Type B pancreatic cell (in vitro differentiated cells): ENCODE results near the gene FRMD7. TPM values are rescaled to one million over a fixed set of nuclear protein-coding genes. Genes with fewer than 3 reads are reported as not detected.
"Not testable (repeated sequence)": the region's sequence is repeated elsewhere in the genome, so short reads cannot be mapped to it uniquely, and the experiment has no call there.

Experiments used
- DNase-seq: peaks from one replicate; pipeline ENCODE4 v3.0.0; 2021; ENCODE audit warnings: mixed read lengths; ENCODE audit not compliant: unreplicated experiment; ENCODE audit errors: extremely low spot score
- H3K27ac Mint-ChIP-seq: 2 replicates; pipeline ENCODE4 v1.8.0; 2021; ENCODE audit warnings: mild to moderate bottlenecking, mixed read lengths
- H3K27me3 Mint-ChIP-seq: 2 replicates; pipeline ENCODE4 v1.8.0; 2021; ENCODE audit warnings: mixed read lengths
- H3K36me3 Mint-ChIP-seq: 2 replicates; pipeline ENCODE4 v1.8.0; 2021; ENCODE audit warnings: mixed read lengths
- H3K4me1 Mint-ChIP-seq: one replicate; pipeline ENCODE4 v1.8.0; 2021; ENCODE audit warnings: mixed read lengths; ENCODE audit not compliant: unreplicated experiment
- H3K4me3 Mint-ChIP-seq: 2 replicates; pipeline ENCODE4 v1.8.0; 2021; ENCODE audit warnings: mild to moderate bottlenecking, mixed read lengths
- H3K9me3 Mint-ChIP-seq: 2 replicates; pipeline ENCODE4 v1.8.0; 2021; ENCODE audit warnings: mixed read lengths
- total RNA-seq: library from RNA; stranded (reverse); gene quantifications from 2 replicates; pipeline ENCODE4 v1.2.1, GENCODE V29; 2021; ENCODE audit warnings: low replicate concordance
- TF ChIP-seq, protein P1 (sequence below): fragments of 200-600 bp; sonication (generic); conservative IDR thresholded peaks from 2 replicates; pipeline ENCODE4 v1.5.0; 2021; ENCODE audit warnings: antibody characterized with exemption, mild to moderate bottlenecking

Gene FRMD7
- total RNA-seq, 1 donor from 2014 or later: 0.14 TPM

DNA sequence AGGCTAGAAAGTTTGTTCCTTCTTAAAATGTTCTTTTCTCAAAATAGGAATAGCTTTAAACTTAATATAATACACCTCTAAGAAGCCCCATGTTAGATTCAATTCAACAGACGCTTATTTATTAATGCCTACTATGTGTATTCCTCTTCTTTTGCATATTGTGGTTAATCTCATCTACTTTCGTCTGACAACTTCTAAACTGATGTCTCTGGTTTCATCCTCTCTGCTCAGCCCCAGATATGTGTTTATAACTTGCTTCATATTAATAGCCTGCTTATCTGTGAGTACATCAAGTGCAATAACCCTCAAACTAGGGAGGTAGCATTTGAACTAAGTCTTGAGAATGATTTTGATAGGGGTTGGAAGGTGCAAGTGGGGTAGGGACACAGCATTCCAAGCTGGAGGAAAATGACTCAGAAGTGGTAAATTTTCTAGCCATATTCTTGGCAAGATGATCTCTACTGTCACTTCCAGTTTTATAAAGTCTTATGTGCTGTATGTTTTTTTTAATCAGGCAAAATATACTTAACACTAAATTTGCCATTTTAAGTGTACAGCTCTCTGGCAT lies 67.8 kb downstream of the FRMD7 start:
- Mint-ChIP-seq H3K36me3 (peaks cover 25% of the 10 kb centered on the region), H3K4me3 (no peak overlapping the region), H3K27me3 (no peaks in the 10 kb centered on the region), H3K4me1 (peaks cover 2% of the 10 kb centered on the region), H3K9me3 (no peaks in the 10 kb centered on the region), H3K27ac (no peak overlapping the region)
- TF ChIP-seq, protein P1, sequence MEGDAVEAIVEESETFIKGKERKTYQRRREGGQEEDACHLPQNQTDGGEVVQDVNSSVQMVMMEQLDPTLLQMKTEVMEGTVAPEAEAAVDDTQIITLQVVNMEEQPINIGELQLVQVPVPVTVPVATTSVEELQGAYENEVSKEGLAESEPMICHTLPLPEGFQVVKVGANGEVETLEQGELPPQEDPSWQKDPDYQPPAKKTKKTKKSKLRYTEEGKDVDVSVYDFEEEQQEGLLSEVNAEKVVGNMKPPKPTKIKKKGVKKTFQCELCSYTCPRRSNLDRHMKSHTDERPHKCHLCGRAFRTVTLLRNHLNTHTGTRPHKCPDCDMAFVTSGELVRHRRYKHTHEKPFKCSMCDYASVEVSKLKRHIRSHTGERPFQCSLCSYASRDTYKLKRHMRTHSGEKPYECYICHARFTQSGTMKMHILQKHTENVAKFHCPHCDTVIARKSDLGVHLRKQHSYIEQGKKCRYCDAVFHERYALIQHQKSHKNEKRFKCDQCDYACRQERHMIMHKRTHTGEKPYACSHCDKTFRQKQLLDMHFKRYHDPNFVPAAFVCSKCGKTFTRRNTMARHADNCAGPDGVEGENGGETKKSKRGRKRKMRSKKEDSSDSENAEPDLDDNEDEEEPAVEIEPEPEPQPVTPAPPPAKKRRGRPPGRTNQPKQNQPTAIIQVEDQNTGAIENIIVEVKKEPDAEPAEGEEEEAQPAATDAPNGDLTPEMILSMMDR: no peak
- no peak for DNase-seq

DNA sequence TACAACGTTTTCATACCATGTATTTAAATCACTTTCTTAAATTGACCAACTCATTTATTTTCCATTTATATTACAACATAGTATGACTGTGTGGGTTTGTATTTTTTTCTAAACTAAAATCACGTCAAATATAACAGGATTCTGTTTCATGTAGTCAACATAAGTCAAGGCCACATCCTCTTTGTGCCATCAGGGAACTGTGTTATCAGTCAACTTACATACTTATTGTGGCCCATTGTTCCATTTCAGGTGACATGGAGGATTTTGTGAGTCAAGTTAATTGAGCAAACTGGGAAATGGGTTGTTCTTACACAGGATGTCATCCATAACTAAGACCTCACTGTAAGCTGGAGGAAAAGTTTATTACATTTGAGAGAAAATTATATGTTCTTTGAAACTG lies 68.8 kb downstream of the FRMD7 start:
- no peak overlapping the region for H3K4me3 Mint-ChIP-seq
- no peak for DNase-seq
- no peaks in the 10 kb centered on the region for H3K4me1 Mint-ChIP-seq
- TF ChIP-seq, protein P1: no peak
- H3K9me3 Mint-ChIP-seq: no peaks in the 10 kb centered on the region
- H3K27ac Mint-ChIP-seq: no peak overlapping the region
- H3K27me3 Mint-ChIP-seq: no peaks in the 10 kb centered on the region
- peaks cover 25% of the 10 kb centered on the region for H3K36me3 Mint-ChIP-seq

DNA sequence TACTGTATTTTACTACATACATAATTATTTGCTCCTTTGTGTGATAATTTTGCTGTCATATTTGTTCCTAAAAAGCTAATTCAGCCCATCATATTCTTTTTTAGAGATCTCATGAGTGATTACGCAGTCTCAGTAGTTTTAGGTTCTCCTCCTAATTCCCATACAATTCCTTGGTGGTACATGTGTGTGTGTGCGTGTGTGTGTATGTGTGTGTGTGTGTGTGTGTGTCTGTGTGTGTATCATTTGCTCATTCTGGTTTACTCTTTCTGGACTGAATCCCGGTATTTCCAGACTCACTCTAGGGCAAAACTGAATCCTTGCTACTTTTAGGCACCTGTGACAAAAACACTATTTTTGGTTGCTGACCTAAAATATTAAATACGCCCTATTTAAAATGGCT lies 69.8 kb downstream of the FRMD7 start:
- peaks cover 25% of the 10 kb centered on the region for H3K36me3 Mint-ChIP-seq
- no peak overlapping the region for H3K4me3 Mint-ChIP-seq
- H3K27ac Mint-ChIP-seq: no peak overlapping the region
- no peaks in the 10 kb centered on the region for H3K27me3 Mint-ChIP-seq
- no peaks in the 10 kb centered on the region for H3K4me1 Mint-ChIP-seq
- DNase-seq: no peak
- H3K9me3 Mint-ChIP-seq: no peaks in the 10 kb centered on the region
- TF ChIP-seq, protein P1: no peak

DNA sequence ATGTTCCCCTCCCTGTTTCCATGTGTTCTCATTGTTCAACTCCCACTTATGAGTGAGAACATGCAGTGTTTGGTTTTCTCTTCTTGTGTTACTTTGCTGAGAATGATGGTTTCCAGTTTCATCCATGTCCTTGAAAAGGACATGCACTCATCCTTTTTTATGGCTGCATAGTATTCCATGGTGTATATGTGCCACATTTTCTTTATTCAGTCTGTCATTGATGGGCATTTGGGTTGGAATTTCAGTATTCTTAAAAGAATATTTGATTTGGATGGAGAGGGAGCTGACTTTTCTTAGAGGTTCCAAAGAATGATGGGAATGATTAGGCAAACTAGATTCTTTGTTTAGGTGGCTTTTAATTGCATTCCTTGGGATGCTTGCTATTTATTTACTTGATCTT lies 76.0 kb downstream of the FRMD7 start:
- H3K4me3 Mint-ChIP-seq, H3K9me3 Mint-ChIP-seq, H3K27ac Mint-ChIP-seq, H3K27me3 Mint-ChIP-seq, DNase-seq, H3K4me1 Mint-ChIP-seq: not testable (repeated sequence)
- H3K36me3 Mint-ChIP-seq: peaks cover 26% of the 10 kb centered on the region

DNA sequence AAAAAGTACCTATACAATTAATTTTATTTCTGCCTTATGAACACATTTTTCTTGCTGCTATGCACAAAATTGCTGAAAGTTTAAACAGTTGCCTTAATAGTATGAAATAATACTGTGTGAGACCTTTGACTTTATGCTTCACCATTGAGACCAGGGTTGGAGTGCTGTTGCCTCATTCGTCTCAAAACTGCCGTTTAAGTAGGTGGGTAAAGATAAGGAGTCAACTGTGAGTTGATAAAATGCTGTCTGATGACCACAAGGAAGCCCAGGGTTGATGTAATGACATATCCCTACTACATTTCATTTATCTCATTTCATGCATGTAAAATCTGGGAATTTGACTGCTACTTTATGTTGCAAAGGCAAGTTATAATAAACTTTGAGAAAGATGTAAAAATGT lies 81.3 kb downstream of the FRMD7 start:
- Mint-ChIP-seq H3K27ac (no peak overlapping the region), H3K27me3 (no peaks in the 10 kb centered on the region), H3K4me1 (peaks cover 22% of the 10 kb centered on the region), H3K36me3 (peaks cover 9% of the 10 kb centered on the region), H3K9me3 (peaks cover 5% of the 10 kb centered on the region), H3K4me3 (no peak overlapping the region)
- TF ChIP-seq, protein P1: no peak
- no peak for DNase-seq

DNA sequence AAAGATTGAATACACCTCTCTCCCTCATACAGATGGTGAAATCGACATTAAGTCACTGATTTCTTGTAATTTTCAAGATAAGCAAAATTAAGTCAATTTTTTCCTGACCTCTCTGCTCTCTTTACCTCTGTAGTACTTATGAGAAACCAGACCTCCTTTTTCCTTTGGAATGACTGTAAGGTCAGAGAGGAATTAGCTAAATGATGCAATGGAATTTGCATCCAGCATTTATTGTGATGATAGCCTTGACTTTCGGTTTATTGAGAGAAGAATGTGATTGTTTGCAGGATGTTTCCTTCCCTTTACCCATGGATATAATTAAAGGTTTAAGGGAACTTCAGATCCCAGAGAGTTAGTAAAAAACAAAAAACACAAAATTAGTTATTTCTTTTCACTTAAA lies 82.4 kb downstream of the FRMD7 start:
- H3K27me3 Mint-ChIP-seq: no peaks in the 10 kb centered on the region
- no peak for DNase-seq
- H3K4me1 Mint-ChIP-seq: peaks cover 28% of the 10 kb centered on the region
- TF ChIP-seq, protein P1: no peak
- no peak overlapping the region for H3K4me3 Mint-ChIP-seq
- no peaks in the 10 kb centered on the region for H3K9me3 Mint-ChIP-seq
- H3K36me3 Mint-ChIP-seq: peaks cover 6% of the 10 kb centered on the region
- H3K27ac Mint-ChIP-seq: no peak overlapping the region
